Renal cortex interstitium (tissue), 11 donors: ENCODE data around the gene MED27. TPM values are rescaled to one million over a fixed set of nuclear protein-coding genes. Genes with fewer than 3 reads are reported as not detected.

Experiments
- DNase-seq, 11 donors: peaks; one replicate each; pipeline ENCODE4 v3.0.0-alpha.2; 2013; ENCODE audit warnings: low read depth in 9 of 11, low spot score in 4 of 11; ENCODE audit errors: extremely low read depth in 1 of 11
- polyA plus RNA-seq, 3 donors: library from polyadenylated mRNA; unstranded; fragments of 120-200 nt; gene quantifications; one replicate each; pipeline ENCODE4 v1.2.1, GENCODE V29; 2013; ENCODE audit not compliant: insufficient read length in 3 of 3

MED27 gene
- polyA plus RNA-seq, 3 donors = 18.5 to 24.7 (median 22.4) TPM

DNA sequence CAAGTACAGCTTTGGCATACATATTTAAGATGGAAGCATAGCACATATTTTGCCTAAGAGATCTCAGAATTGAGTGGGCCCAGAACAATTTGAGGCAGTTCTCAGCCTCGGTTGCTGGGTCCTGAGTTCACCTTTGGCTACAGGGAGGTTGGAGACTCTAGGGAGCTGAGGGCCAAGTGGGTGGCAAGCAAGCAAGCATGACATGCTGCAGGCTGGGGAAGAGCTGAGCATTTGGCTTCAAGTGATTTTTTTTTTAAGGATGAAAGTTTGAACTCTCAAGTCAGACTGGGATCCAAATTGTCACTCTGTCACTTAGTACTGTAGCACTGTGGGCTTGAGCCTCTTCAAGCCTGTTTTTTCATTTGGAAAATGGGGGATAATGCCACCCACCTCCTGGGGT lies 160.5 kb downstream of the MED27 start:
- no peak for DNase-seq

DNA sequence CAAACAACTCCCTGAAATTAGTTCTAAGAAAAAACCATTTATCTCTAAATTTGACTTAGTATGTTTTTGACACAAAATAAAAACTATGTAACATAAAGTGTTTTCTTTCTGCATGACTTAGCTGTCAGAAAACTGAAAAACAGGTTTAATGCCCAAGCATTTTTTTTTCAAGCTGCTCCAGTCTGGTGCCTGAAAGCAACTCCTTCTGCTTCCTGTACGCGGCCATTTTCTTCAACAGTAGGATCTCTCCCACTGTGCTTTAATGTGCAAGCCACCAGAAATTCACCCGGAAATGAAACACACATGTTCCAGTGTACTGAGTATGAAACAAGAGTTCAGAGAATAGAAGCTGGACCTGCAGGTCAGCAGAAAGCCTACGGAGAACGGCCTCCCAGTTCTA lies 161.2 kb downstream of the MED27 start:
- DNase-seq = no peak

DNA sequence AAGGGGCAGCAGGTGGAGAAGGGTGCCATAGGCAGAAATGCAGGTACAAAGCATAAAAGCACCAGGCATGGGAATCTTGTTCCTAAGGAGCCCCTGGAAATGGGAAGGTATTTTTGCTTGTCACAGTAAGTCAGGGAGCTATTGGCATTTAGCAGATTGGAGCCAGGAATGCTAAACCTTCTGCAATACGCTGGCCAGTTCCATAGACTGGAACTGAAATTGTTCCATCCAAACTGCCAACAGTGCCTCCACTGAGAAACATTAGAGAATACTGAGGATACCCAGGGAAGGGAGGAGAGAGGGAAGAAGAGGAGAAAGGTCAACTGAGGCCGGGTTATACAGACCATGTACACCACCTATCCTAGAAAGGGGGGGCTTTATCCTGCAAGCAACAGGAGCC lies 162.7 kb downstream of the MED27 start:
- DNase-seq = no peak

DNA sequence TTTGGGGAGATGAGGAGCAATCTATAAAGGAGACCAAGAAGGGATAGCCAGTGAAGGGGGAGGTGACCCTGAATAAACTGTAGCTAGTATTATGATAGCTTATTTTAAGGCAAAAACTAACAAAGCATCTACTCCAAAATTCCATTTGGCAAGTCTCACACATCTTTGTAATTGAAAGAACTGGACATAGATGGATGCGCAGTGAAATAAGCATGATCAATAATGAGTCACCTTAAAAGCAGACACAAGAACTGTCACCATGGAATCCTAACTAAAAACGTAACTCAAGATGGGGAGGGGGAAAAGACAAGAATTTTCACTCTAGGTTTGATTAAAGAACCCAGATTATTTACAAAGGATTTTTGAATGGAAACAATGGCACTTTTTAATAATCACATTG lies 164.5 kb downstream of the MED27 start:
- no peak for DNase-seq

DNA sequence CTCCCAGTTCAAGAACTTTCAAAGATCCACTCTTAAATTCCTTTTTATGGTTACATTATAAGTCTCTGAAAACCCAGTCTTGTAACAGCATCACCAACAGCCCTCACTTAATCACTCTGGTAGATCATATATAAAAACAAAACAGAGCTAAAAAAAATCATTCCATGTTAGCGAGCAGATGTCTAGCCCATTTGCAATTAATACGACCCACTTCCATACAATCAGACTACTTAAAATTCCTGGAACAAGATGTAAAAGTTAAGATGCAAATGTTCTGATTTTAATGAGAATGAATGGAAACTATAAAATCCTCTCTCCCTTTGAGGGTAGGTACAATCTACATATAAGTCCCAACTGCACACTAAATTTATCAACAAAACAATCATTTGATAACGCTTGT lies 167.0 kb downstream of the MED27 start:
- DNase-seq = no peak

DNA sequence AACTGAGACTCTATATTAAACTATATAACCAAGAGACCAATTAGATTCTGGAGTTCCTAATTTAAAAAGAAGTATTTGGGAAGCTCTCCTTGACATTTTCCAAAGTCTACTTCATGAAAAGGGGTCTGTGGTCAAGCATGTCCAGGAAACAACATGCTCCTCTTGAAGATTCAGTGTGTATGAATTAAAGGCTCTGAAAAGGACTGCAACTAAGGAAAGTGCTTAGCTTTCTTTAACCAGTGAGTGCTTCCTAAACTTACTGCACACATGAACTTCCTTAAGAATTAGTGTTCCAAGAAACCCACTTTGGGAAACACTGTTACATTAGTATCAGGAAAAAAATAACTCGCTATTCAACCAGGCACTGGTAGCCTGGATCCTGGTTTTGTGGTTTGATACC lies 167.6 kb downstream of the MED27 start:
- no peak for DNase-seq

DNA sequence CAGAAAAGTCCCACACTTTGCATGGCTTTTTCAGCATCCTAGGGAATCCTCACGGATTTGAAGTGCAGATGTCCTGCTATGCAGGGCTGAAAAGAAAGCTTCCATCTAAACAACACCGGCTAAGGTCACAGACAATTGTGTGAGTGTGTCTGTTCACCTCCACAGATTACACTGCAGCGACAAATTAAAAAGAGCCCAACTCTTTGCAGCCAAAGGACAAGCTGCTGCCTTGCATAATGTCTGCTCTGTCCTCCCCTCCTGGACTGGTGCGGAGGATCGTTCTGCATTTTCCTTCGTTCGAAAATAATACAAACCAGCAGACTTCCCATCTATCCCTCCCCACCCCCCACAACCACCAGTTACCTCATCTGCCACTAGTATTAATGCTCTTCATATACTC lies 169.1 kb downstream of the MED27 start:
- no peak for DNase-seq

DNA sequence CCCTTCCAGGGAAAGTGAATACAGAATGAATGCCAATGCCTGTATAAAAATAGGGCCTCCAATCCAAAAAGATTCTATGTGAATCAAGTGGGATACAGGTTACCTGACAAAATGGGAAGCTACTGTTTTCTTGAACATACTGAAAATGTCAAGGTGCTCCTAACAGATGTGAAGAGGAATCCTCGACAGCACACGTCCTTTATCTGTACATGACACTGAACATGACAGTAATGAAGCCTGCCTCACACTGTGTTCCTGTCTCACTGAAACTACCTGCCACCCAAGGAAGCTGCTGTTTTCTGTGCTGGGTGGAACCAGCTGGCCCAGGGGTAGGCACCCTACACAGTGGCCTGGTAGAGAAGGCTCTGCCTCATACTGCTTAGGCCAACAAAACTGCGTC lies 174.5 kb downstream of the MED27 start:
- no peak for DNase-seq

DNA sequence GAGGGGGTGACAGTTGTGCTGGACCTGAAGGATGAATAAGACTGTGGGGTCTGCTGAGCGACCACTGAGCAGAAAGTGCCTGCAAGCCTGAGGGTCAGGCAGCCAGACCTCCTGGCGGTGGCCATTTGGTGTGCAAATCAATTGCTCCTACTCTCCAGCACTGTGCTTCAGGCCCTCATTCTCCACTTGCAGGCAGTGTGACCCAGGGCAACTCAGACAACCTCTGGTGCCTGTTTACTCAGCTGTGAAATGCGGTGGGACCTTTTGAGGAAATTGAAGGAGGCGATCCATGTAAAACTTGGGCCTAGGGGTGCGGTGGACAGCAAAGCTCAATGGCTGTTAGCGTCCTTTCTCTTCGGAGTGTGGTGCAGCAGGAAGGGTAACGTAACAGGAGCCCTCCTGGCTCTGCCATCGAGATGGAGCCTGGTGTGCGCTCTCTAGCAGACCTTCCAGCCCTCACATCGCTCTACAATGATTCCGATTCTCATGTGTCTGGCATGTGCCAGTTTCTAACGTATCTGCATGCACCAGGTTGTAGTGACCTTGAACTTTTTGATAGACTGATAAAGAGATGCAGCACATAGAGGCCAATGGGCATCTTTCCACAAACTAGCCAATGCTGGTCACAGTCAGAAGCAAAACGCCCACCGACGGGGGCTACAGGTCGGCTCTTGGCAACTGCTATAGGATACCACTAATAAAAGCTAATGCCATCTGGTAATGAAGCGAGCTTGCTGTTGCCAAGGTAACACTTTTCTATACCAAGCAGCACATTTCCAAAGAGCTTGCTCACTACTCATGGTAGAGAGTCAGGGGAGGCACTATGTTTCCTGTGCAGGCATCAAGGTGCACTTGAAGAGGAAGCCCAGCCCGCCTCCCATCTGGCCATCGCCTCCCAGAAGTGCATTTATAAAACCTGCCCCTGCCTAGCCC lies 180.1 kb downstream of the MED27 start:
- DNase-seq = no peak

DNA sequence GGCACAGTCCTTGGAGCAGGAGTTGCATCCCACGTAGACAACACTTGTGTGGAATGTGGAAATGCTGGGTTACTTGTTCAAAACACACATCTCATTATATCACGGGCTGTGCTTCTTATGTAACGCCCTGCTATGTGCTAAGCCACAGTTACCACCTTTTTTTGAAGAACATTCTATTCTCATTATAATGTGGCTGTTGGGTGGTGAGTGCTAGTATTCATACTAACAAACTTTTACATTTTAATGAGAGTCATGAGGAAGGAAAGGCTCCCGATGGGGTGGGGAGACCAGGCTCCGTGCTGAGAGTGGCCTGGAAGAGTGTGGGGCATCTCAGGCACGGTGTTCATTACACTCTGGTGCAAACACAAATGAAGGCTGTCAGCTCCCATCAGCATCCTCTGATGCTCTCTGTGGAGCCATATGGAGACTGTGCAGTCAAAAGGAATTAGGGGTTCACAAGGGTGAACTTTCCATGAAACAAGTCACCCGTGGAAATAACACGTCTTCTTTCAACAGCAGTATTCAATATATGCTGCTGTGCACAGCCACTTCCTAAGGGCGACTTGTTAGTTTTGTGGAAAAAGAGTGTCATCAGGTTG lies 186.7 kb downstream of the MED27 start:
- no peak for DNase-seq

DNA sequence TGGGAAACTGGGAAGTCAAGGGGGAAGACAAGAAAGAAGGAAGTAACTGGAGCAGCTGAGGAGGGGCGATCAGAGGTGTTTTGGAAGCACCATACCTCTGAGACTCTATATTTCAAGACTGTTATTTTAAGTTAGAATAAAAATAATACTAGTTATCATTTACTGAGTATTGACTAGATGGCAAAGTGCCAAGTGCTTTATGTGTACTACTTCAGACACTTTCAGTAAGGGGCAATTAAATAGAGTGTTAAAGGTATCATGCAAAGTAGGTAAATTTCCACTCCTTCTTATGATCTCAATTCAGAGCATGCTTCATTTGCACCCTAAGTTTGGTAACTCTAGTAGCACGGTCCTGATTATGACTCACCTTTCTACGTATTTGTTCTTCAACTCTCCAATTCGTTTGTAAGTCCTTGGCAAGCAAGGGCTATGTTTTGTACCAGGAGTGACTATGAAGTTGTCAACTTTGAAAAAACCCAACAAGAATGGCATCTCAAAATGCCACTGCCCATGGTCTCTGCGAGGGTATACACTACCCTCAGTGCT lies 187.4 kb downstream of the MED27 start:
- DNase-seq = no peak

DNA sequence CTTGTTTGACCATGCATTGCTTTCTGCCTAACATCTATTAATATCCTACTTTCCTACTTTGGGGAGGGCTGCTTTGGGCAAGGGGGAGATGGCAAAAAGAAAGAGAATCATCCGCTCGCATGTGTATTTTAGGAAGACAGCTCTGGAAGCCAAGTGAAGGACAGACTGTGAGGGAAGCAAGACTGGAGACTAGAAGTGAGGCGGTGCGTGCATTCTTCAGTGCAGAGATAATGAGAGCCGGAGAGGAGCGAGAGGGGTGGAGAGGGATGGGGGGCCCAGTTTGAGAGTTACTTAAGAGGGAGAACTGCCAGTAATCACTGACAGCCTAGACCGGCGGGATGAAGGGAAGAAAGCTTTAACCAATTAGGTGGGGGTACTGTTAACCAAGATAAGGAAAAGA lies 188.1 kb downstream of the MED27 start:
- DNase-seq = no peak

DNA sequence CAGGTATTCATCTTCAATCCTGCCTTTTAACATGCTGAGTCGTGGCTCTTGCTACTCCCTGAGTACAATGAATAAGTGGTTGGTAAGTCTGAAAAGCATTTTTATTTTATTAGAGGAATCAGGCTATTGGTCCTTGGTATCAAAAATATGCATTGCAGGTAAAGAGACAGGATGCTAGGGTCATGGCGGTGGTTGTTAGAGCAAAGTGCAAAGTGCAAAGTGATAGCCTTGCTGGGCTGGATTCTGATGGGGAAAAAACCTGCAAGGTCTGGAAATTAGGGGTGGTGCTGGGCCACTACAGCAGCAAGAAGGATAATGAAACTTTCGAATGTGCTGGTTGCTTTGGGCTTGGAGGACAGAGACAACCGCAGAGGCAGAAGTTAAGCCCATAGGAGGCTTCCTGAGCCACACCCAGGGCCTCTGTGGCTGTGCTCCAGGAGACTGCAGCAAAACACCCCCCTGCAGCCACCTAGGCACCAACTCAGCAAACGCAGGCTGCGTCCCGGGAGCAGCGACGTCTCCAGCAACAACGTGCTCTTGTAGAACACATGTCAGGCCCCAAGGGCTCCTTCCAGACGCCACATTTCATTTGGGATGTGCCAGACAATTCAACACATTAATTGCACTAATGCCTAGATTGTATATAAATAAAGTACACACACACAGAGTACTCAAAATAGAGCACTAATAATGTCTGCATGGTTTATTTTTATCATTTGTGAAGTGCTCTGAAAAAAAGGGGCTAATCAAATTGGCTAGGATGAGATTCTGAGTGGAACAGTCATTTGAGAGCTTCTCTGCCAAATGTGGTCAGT lies 190.0 kb downstream of the MED27 start:
- DNase-seq = no peak

DNA sequence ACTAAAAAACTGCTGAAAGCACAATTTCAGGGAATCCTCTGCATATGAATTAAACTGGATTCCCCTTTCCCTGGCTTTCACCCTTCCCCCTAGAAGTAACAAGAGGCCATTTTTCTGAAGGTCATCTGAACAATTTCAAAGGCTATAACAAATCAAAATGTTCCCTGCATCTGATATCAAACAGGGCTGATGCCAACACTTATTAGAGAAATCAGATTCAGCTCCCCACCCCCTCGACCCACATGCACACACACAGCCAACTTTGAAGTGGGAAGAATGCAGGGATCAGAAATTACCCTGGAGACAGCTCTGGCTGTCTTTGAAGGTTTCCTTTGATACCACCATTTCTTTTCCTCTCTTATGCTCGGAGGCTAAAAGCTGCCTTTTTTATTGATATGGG lies 190.7 kb downstream of the MED27 start:
- no peak for DNase-seq

DNA sequence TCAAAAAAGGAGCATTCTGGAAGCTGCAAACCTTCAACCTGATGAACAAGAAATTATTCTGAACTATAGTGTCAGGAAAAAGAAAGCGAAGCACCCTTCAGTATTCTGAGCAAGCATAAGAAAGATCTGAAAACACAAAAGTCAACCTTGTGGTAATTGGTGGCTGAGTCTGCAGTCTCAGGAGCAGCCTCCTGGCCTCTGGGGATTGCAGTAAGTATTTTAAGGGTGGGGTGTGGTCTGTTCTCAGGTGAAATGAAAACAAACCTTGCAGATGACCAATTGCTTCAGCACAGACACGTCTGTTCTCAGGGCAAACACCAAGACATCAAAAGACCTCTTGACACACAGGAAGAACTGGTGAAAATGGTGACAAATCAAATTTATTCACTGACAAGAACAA lies 192.0 kb downstream of the MED27 start:
- no peak for DNase-seq

DNA sequence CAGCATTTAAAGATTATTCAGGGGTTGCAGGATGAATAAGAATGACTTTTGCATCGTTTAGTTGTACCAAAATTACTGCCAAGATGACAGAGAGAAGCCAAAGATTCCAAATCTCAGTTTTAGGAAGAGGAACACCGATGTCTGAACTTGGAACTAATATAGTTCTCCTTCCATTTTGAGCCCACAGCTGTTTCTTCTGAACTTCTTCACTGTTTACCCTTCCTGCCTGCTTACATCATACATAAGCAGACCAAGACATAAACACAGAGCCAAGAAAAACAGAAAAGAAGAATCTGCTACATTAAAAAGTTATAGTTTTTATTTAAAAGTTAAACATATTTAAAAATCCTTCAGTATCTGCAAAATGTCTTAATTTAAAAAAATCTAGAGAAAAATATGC lies 192.8 kb downstream of the MED27 start:
- DNase-seq = peak in 5 of 11 donors; percentile 7 to 38 (median 16)

DNA sequence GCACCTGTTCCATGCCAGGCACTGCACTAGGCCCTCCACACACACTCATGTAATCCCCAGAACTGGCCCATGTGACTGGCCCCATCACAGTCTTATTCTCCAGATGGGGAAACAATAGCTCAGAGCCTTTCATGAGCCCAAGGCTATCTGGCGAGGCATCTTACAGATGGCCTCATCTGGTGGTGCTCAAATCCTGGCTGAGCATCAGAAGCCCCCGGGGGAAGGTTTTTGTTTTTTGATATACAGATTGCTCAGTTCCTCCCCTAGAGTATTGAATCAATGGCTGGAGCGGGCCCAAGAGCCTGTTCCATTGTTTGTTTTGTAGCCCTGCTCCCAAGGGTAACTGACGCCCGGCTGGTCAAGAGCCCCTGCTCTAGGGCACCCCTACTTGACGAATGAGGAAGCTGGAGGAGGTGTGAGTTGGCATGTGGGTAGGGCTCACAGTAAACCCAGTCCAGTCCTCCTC lies 194.5 kb downstream of the MED27 start:
- no peak for DNase-seq

DNA sequence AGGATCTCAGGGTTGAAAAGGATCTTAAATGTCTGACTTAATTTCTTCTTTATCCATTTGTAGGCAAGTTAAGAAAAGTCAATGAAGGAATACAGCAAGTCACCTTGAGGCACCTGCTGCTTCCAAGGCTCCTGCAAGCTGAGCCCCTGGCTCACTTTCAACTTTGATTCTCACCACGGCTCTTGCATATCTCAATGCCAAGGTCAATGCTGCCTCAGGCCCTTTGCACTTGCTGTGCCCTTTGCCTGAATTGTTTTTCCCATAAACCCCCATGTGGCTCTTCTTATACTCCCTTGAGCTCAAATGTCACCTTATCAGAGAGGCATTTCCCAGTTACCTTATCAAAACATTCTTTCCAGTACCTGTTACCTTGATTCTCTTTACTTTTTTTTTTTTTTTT lies 195.4 kb downstream of the MED27 start:
- no peak for DNase-seq

DNA sequence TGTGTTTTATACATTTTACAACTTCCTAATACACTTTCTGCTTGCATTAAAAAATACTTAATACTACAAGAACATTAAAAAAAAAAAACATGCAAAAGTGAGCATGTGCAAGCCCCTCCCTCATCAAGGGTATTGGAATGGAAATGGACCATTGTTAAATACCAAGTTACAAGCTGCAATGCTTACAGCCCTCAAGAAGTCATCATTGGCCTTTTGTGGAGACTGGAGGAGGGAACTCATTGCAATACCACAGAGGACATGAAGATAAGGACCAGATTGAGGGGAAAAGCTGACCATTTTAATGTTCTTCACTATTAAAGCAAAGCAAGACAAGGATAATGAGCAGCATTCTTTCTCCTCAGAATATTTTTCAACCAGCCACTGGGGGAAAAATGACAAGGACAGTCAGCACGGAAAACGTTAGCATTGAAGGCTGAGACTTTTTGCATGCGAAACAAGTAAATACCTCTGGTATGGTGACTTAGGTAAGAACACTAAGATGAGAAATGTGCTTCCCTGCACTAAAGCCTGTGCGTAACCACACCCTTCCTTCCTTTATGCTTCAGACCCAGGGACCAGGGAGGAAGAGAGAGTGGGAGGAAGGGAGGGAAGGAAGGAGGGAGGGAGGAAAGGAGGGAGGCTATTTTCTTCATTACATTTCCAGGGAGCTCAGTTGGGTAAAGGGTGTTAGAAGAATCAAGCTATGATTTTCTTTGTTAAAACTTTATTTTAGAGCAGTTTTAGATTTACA lies 198.7 kb downstream of the MED27 start:
- DNase-seq = no peak
